ENCODE results near the gene ZNF221.

DNA sequence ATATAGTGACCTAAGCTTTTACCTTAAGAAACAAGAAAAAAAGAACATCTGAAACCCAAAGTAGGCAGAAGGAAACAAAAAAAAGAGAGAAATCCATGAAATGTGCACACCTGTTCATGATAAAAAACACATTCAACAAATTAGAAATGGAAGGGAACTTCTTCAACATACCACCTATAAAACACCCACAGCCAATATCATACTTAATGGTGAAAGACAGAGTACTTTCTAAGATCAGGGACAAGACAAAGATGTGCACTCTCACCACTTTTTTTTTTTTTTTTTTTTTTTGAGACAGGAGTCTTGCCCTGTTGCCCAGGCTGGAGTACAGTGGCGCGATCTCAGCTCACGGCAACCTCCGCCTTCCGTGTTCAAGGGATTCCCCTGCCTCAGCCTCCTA is 45.1 kb upstream of the ZNF221 start:
- TF ChIP-seq, protein P1, sequence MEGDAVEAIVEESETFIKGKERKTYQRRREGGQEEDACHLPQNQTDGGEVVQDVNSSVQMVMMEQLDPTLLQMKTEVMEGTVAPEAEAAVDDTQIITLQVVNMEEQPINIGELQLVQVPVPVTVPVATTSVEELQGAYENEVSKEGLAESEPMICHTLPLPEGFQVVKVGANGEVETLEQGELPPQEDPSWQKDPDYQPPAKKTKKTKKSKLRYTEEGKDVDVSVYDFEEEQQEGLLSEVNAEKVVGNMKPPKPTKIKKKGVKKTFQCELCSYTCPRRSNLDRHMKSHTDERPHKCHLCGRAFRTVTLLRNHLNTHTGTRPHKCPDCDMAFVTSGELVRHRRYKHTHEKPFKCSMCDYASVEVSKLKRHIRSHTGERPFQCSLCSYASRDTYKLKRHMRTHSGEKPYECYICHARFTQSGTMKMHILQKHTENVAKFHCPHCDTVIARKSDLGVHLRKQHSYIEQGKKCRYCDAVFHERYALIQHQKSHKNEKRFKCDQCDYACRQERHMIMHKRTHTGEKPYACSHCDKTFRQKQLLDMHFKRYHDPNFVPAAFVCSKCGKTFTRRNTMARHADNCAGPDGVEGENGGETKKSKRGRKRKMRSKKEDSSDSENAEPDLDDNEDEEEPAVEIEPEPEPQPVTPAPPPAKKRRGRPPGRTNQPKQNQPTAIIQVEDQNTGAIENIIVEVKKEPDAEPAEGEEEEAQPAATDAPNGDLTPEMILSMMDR (IDR thresholded peaks at IDR 0.05; ENCODE audit: low read depth, low read length) = no peak
- no peak for TF ChIP-seq EZH2phosphoT487 (IDR thresholded peaks at IDR 0.05; ENCODE audit: low read depth)

Measured in OCI-LY3 (cell line).